Activated CD8-positive, alpha-beta memory T cell treated with anti-CD3 and anti-CD28 coated beads, Interleukin-2, amount 10 ng/mL, durations not matched to agents 7 days and 5 days (primary cell): ENCODE results near the gene GRB14. TPM values are rescaled to one million over a fixed set of nuclear protein-coding genes. Genes with fewer than 3 reads are reported as not detected.

Experiments
- ATAC-seq: fragments of 150-1000 bp; cut with Tn5 transposase; one replicate; pipeline ENCODE4 v1.10.0; 2021; ENCODE audit warnings: moderate library complexity
- CTCF ChIA-PET: fragments of 350-600 bp; sonication (Branson Sonifier 250); formaldehyde crosslinking; loops from one replicate; lab custom pipeline; 2021; ENCODE audit warnings: antibody characterized with exemption; lab: Charles Lee
- DNase-seq: peaks from one replicate; pipeline ENCODE4 v3.0.0-alpha.2; 2020
- H3K27ac Mint-ChIP-seq: one replicate; pipeline ENCODE4 v1.8.0; 2021; ENCODE audit warnings: mild to moderate bottlenecking, mixed read lengths
- H3K27me3 Mint-ChIP-seq: one replicate; pipeline ENCODE4 v1.8.0; 2021; ENCODE audit warnings: mixed read lengths
- H3K36me3 Mint-ChIP-seq: one replicate; pipeline ENCODE4 v1.8.0; 2021; ENCODE audit warnings: mild to moderate bottlenecking, mixed read lengths
- H3K4me1 Mint-ChIP-seq: one replicate; pipeline ENCODE4 v1.8.0; 2021; ENCODE audit warnings: mixed read lengths
- H3K4me3 Mint-ChIP-seq: one replicate; pipeline ENCODE4 v1.8.0; 2021; ENCODE audit warnings: mild to moderate bottlenecking, moderate library complexity, mixed read lengths
- H3K9me3 Mint-ChIP-seq: one replicate; pipeline ENCODE4 v1.8.0; 2022; ENCODE audit warnings: low read depth, mixed read lengths
- total RNA-seq, 2 experiments: library from RNA; stranded (reverse); gene quantifications; one replicate each; pipeline ENCODE4 v1.2.3, GENCODE V29; 2021

Gene GRB14
- total RNA-seq, 2 experiments from 2014 or later, result not detected

DNA sequence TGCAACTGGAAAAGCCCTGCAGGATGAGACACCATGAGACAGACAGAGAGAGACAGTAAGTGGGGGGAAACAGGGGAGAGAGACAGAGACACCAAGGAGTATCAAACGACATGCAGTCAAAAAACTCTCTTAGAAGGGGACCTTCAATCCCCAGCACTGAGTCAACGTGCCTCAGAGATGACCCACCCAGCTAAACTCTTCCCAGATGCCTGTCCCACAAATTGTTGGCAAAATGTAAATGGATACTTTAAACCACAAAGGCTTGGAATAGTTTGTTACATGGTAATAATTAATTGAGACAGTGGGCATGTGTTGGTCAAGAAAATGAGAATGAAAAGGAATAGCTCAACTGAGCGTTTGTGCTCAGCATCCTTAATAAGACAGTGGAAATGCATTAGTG lies 98.3 kb downstream of the GRB14 start:
- no peak for ATAC-seq
- no peak for DNase-seq
- Mint-ChIP-seq H3K4me1 (no peaks in the 10 kb centered on the region), H3K27me3 (no peaks in the 10 kb centered on the region), H3K4me3 (no peak overlapping the region), H3K9me3 (peaks cover 4% of the 10 kb centered on the region), H3K27ac (no peak overlapping the region), H3K36me3 (no peaks in the 10 kb centered on the region)
- CTCF ChIA-PET, result no interaction called here

DNA sequence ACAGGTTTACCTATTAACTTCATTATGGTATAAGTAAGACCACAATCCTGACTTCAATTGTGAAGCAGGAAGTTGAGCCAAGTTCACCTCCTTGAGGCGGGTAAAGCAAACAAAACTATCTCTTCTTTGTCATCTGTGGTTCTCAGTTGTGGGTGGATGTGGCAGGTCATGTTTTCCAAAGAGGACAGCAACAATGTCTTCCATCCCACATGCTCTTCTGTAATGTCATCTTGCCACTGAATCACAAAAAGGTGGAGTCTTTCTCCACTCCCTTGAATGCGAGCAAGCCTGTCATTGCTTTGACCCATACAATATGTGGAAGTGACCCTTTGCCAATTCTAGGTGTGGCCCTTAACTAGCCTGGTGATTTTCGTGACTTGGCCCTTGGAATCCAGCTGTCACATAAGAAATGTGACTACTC lies 98.7 kb downstream of the GRB14 start:
- Mint-ChIP-seq H3K4me1 (no peaks in the 10 kb centered on the region), H3K9me3 (peaks cover 4% of the 10 kb centered on the region), H3K36me3 (no peaks in the 10 kb centered on the region), H3K27me3 (no peaks in the 10 kb centered on the region), H3K4me3 (no peak overlapping the region), H3K27ac (no peak overlapping the region)
- no peak for DNase-seq
- CTCF ChIA-PET, result no interaction called here
- ATAC-seq, result no peak

DNA sequence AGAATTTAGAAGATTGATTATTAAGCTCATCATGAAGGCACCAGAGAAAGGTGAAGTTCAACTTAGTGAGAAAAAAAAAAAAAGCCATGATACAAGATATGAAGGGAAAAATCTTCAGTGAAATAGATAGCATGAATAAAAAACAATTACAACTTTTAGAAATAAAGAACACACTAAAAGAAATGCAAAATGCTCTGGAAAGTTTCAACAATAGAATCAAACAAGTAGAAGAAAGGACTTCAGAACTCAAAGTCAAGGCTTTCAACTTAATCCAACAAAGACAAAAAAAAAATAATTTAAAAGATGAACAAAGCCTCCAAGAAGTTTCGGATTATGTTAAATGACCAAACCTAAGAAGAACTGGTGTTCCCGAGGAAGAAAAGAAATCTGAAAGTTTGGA lies 105.5 kb downstream of the GRB14 start:
- peaks cover 17% of the 10 kb centered on the region for H3K9me3 Mint-ChIP-seq
- ATAC-seq (no peak), DNase-seq (no peak)
- no peaks in the 10 kb centered on the region for H3K4me1 Mint-ChIP-seq
- no peaks in the 10 kb centered on the region for H3K36me3 Mint-ChIP-seq
- no peak overlapping the region for H3K27ac Mint-ChIP-seq
- no peaks in the 10 kb centered on the region for H3K27me3 Mint-ChIP-seq
- CTCF ChIA-PET, result interaction anchor here (1.0 kb wide), 1 partner anchor 16 kb away, joined by 4 read pairs; no protein-coding TSS in a partner anchor
- no peak overlapping the region for H3K4me3 Mint-ChIP-seq

DNA sequence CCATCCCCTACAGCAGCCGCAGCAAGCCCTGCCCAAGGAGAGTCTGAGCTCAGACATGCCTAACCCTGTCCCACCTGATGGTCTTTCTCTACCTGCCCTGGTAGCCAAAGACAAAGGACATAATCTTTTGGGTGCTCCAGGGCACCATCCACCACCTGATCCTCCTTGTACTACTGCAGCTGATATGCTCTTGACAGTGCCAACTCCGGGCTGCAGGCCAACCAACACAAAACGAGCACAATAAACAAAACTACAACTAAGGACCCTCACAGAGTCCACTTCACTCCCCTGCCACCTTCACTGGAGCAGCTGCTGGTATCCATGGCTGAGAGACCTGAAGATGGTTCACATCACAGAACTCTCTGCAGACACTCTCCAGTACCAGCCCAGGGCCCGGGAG lies 106.3 kb downstream of the GRB14 start:
- Mint-ChIP-seq H3K27me3 (no peaks in the 10 kb centered on the region), H3K36me3 (no peaks in the 10 kb centered on the region), H3K4me1 (no peaks in the 10 kb centered on the region), H3K27ac (no peak overlapping the region), H3K9me3 (peaks cover 15% of the 10 kb centered on the region), H3K4me3 (no peak overlapping the region)
- no peak for DNase-seq
- no peak for ATAC-seq
- CTCF ChIA-PET, result no interaction called here

DNA sequence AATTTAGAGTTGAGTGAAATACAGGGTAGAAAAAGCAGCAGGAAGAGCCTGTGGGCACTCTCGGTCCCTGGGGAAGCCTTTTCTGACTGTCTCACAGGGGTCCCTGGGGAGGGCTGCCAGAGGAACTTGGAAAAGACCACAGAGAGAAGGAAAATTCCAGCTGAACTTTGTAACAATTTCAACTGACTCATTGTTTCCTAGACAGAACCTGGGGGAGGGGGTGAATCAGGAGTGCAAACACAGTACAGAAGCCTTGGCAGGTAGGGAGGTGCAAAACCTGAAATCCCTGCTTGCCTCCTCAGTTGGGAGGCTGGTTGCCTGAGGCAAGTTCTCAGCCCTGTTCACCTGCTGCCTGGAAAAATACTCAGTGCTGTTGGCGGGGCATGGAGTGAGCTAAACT lies 106.8 kb downstream of the GRB14 start:
- DNase-seq (no peak), ATAC-seq (no peak)
- Mint-ChIP-seq H3K4me3 (no peak overlapping the region), H3K9me3 (peaks cover 15% of the 10 kb centered on the region), H3K36me3 (no peaks in the 10 kb centered on the region), H3K27me3 (no peaks in the 10 kb centered on the region), H3K27ac (no peak overlapping the region), H3K4me1 (no peaks in the 10 kb centered on the region)
- CTCF ChIA-PET, result no interaction called here

DNA sequence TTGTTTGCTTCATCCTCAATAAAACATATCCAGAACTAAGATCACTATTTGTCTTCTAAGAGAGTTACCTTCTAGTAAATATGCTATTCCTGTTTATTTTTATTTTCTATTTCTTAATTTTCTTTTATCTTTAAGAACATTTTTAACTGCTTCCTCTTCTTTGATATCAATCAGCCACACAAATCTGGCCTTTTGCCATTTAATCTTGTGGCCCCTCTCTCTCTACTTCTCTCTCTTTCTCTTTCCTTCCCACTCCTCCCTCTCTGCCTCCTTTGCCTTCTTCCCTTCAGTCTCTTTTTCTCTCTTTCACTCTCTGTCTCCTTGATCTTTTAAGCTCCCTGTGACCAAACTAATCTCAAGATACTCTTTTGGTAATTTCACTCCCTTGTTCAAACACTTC lies 108.4 kb downstream of the GRB14 start:
- Mint-ChIP-seq H3K36me3 (no peaks in the 10 kb centered on the region), H3K27ac (no peak overlapping the region), H3K27me3 (no peaks in the 10 kb centered on the region), H3K4me3 (no peak overlapping the region), H3K9me3 (peaks cover 16% of the 10 kb centered on the region), H3K4me1 (no peaks in the 10 kb centered on the region)
- CTCF ChIA-PET, result no interaction called here
- no peak for DNase-seq
- no peak for ATAC-seq

DNA sequence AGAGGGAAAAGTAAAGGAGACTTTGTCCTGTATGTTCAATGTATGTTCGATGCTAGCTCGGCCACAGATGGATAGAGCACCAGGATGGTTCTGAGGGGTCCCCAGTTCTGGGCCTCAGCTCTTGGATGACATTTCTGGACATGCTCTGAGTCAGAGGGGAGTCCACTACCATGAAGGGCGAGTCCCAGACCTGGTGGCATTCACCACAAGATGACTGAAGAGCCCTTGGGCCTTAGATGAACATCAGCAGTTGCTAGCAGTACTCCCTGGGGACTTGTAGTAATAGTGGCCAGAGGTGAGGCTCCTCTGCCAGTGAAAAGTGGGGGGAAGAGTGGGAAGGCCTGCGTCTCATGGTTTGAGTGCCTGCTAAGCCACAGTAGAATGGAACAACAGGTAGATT lies 109.5 kb downstream of the GRB14 start:
- CTCF ChIA-PET, result no interaction called here
- Mint-ChIP-seq H3K36me3 (no peaks in the 10 kb centered on the region), H3K4me1 (no peaks in the 10 kb centered on the region), H3K4me3 (no peak overlapping the region), H3K27me3 (no peaks in the 10 kb centered on the region), H3K9me3 (peaks cover 14% of the 10 kb centered on the region), H3K27ac (no peak overlapping the region)
- no peak for DNase-seq
- no peak for ATAC-seq

DNA sequence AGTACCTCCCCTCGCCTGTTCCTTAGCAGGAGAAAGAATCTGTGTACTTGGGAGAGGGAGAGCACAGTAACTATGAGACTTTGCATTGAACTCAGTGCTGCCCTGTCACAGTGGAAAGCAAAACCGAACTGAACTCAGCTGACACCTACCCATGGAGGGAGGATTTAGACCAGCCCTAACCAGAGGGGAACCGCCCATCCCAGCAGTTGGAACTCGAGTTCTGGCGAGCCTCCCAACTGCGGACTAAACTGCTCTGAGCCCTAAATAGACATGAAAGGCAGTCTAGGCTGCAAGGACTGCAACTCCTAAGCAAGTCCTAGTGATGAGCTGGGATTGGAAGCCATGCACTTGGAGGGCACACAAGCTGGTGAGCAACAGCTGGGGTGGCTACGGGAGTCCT lies 110.4 kb downstream of the GRB14 start:
- Mint-ChIP-seq H3K27ac (no peak overlapping the region), H3K36me3 (no peaks in the 10 kb centered on the region), H3K9me3 (peaks cover 14% of the 10 kb centered on the region), H3K4me3 (no peak overlapping the region), H3K4me1 (no peaks in the 10 kb centered on the region), H3K27me3 (no peaks in the 10 kb centered on the region)
- CTCF ChIA-PET, result no interaction called here
- no peak for ATAC-seq
- no peak for DNase-seq

DNA sequence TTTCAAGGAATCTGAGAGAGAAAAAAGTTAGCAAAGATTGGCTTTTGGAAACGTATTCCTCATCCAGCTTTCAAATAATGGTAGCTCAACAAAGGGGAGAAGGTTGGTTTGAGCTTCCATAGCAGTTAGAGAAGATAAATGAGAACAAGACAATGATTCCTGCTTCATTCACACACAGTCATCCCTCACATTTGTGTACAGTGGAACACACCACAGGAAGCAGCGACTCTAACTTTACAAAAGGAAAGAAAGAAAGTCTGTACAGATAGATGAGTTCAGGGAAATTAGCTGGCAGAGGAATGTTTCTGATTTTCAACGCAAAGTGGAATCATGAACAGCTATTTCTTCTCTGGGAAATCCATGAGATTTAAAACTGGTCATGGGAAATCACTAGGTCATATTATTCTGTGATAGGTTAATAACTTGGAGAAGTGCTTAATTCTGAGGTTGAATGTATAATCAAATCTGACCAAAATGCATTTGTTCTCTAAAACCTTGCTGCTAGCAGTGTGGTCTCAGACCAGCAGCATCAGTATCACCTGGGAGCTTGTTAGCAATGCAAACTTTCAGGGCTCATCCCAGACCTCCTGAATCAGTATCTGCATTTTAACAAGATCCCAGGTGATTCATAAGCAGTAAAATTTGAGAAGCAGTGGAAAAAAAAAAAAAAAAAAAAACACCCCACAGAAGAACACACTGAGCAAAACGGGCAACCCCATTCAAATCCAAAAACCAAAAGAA lies 112.0 kb downstream of the GRB14 start:
- no peaks in the 10 kb centered on the region for H3K27me3 Mint-ChIP-seq
- CTCF ChIA-PET, result no interaction called here

DNA sequence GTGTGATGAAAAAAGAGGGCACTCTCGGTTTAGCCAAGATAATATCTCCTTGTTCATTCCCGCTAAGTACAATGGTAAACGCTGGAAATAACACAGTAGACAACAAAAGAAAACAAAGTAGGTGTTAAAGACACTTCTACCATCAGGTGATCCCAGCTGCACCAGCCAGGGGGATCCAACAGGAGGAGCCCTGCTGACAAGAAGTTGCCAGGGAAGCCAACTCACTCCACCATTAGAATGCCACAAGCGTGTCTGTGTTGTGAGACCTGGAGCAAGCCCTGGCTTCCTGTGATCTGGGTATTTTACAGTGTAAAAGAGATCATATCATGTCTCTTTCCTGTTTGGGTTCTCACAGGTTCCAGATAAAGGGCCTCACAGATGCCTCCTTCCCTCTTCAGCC lies 117.0 kb downstream of the GRB14 start:
- Mint-ChIP-seq H3K4me1 (no peaks in the 10 kb centered on the region), H3K9me3 (peaks cover 3% of the 10 kb centered on the region), H3K27me3 (no peaks in the 10 kb centered on the region), H3K36me3 (no peaks in the 10 kb centered on the region), H3K27ac (no peak overlapping the region), H3K4me3 (no peak overlapping the region)
- ATAC-seq, result no peak
- CTCF ChIA-PET, result no interaction called here
- DNase-seq, result no peak

More for the DNA sequence above, 112.0 kb downstream of the GRB14 start:
- Mint-ChIP-seq H3K4me1 (no peaks in the 10 kb centered on the region), H3K36me3 (no peaks in the 10 kb centered on the region), H3K27ac (no peak overlapping the region), H3K9me3 (peaks cover 8% of the 10 kb centered on the region), H3K4me3 (no peak overlapping the region)
- DNase-seq (no peak), ATAC-seq (no peak)

DNA sequence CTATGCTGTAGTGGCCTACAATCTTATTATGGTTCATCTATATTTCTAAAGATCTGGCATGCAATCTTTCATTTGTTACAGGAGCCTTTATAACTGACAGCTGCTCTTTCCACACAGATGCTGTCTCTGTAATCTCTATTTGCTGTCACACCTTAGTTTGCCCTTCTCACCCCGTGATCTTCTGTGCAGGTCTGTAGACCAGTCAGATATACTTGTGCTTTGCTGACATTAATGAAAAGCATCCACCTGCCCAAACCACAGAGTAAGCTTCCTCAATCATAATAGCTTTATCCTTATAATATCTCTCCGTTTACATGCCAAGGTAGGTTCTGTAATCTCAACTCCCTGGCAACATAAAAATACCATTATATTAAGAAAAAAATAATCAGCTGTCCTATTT lies 122.4 kb downstream of the GRB14 start:
- Mint-ChIP-seq H3K36me3 (no peaks in the 10 kb centered on the region), H3K4me3 (no peak overlapping the region), H3K27ac (no peak overlapping the region), H3K4me1 (no peaks in the 10 kb centered on the region), H3K9me3 (no peaks in the 10 kb centered on the region), H3K27me3 (no peaks in the 10 kb centered on the region)
- CTCF ChIA-PET, result no interaction called here
- DNase-seq (no peak), ATAC-seq (no peak)

DNA sequence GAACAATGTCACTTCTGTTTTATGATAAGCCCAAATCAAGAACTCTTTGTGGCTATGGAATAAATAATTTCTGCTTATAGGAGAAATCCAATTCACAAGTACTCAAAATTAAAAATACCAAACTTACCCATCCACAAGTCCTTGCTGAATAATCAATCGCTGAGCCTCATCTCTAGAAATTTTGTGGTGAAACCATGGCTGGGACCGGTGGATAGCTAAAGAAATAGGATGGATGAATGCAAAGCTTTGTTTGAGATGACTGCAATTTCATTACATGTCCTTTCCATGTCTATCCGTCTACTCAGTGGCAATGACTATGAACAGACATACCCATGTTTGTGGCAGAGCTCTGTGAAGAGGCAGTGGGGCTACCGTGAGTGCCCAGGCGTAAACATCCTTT lies 124.4 kb downstream of the GRB14 start:
- H3K4me1 Mint-ChIP-seq, result no peaks in the 10 kb centered on the region
- no peak for ATAC-seq
- H3K4me3 Mint-ChIP-seq, result no peak overlapping the region

DNA sequence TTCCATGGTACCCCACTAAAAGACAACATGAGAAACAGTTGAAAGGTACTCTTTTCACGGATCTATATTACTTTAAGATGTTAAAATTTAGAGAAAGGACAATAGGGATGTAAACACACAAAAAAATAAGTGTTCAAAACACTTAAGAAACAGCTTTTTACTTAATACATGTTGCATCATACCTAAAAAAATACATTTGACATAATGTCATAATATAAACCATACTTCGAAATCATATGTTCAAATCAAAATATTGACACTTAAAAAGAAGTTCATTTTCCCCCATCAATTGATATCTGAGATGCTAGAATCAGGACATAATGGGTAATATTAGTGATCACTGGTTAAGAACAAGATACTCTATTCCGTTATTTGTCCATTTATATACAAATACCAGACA lies 124.9 kb downstream of the GRB14 start:
- H3K4me3 Mint-ChIP-seq, result no peak overlapping the region
- ATAC-seq, result no peak
- no peak overlapping the region for H3K27ac Mint-ChIP-seq
- no peak for DNase-seq
- H3K4me1 Mint-ChIP-seq, result no peaks in the 10 kb centered on the region
- no peaks in the 10 kb centered on the region for H3K36me3 Mint-ChIP-seq
- no peaks in the 10 kb centered on the region for H3K27me3 Mint-ChIP-seq
- CTCF ChIA-PET, result no interaction called here
- no peaks in the 10 kb centered on the region for H3K9me3 Mint-ChIP-seq

More for the DNA sequence above, 124.4 kb downstream of the GRB14 start:
- Mint-ChIP-seq H3K27ac (no peak overlapping the region), H3K27me3 (no peaks in the 10 kb centered on the region), H3K36me3 (no peaks in the 10 kb centered on the region), H3K9me3 (no peaks in the 10 kb centered on the region)
- DNase-seq, result no peak
- CTCF ChIA-PET, result no interaction called here

DNA sequence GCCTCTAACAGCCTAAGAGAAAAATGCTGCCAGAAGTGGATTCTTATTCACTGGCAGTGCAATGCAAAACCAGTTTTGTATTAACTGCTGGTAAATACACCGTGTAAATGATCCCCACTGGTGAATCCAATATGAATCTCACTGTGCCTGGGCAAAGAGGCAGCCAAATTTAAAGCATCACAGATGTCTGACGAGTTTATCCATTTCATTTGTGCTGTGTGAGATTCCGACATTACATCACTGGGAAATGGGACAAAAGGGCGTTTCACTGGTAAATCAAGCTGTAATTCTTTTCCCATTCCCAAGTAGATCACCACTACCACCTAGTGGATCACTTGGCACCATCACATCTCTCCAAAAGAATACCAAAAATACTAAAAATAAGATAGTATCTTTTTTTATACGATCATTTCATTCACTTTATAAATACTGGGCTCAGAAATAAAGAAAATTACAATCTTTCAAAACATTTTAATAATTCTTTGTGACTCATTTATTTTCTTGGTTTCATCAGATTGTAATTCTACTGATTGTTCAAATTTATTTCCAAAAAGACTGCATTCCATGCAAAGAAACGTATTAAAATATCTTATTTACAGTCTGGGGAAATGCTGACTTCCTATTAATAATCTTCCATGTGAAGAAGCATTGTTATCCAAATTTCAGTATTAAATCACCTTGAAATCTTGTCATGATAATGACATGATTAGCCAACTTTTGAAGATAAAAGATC lies 125.6 kb downstream of the GRB14 start:
- CTCF ChIA-PET, result no interaction called here
- Mint-ChIP-seq H3K4me3 (no peak overlapping the region), H3K4me1 (no peaks in the 10 kb centered on the region), H3K27ac (no peak overlapping the region), H3K36me3 (no peaks in the 10 kb centered on the region), H3K27me3 (no peaks in the 10 kb centered on the region), H3K9me3 (no peaks in the 10 kb centered on the region)
- DNase-seq (no peak), ATAC-seq (no peak)
